Lower leg skin (tissue), 3 donors: ENCODE measurements around the gene CNOT6L.

Experiments used
- CTCF ChIP-seq, 3 donors: fragments of 450-650 bp; IDR thresholded peaks; one replicate each; pipeline ENCODE4 v1.5.1; 2016; ENCODE audit warnings: antibody characterized with exemption in 3 of 3, mild to moderate bottlenecking in 3 of 3, moderate library complexity in 2 of 3
- POLR2A ChIP-seq, 2 donors: fragments of 450-650 bp; IDR thresholded peaks; one replicate each; pipeline ENCODE4 v1.6.1; 2016 to 2017; ENCODE audit warnings: antibody characterized with exemption in 2 of 2, mild to moderate bottlenecking in 1 of 2, moderate library complexity in 1 of 2

- TF ChIP-seq CTCF (IDR thresholded peaks at IDR 0.05) (no peak), POLR2A (IDR thresholded peaks at IDR 0.05) (no peak)
These were observed 40.1 kb upstream of the CNOT6L start for GRCh38 chr4:77859256-77859655.
